Mononuclear cell (primary cell): Measurements from ENCODE around the gene ENPP6. TPM values are rescaled to one million over a fixed set of nuclear protein-coding genes. Genes with fewer than 3 reads are reported as not detected.
"Not testable (repeated sequence)": the region's sequence is repeated elsewhere in the genome, so short reads cannot be mapped to it uniquely, and the experiment has no call there.

Experiments
- H3K27me3 ChIP-seq: 2 replicates; pipeline ENCODE4 v1.6.0; 2011; ENCODE audit warnings: low read length, control low read depth; ENCODE audit not compliant: insufficient read depth
- H3K4me1 ChIP-seq: 2 replicates; pipeline ENCODE4 v1.5.1; 2011; ENCODE audit warnings: mild to moderate bottlenecking, low read length, control low read depth; ENCODE audit not compliant: insufficient read depth
- H3K4me3 ChIP-seq: 2 replicates; pipeline ENCODE4 v1.5.1; 2011; ENCODE audit warnings: mild to moderate bottlenecking, low read length, moderate library complexity
- H3K9me3 ChIP-seq: 2 replicates; pipeline ENCODE4 v1.5.1; 2011; ENCODE audit warnings: low read depth, mild to moderate bottlenecking, control low read depth, low read length
- total RNA-seq: library from RNA; depleted of rRNA; stranded (reverse); fragments of >200 nt; gene quantifications from one replicate; pipeline ENCODE4 v1.2.3, GENCODE V29; 2012

ENPP6 gene
- total RNA-seq, 1 donor = not detected

- no peaks in the 10 kb centered on the region for H3K27me3 ChIP-seq
- no peaks in the 10 kb centered on the region for H3K9me3 ChIP-seq
- H3K4me1 ChIP-seq = peaks cover 4% of the 10 kb centered on the region
- H3K4me3 ChIP-seq = no peak overlapping the region
Measured at GRCh38 chr4:184153781-184154180, 63.9 kb downstream of the ENPP6 start.

- Histone ChIP-seq H3K27me3 (no peaks in the 10 kb centered on the region), H3K9me3 (no peaks in the 10 kb centered on the region), H3K4me1 (peaks cover 10% of the 10 kb centered on the region), H3K4me3 (no peak overlapping the region)
Measured at GRCh38 chr4:184151988-184152485, 65.6 kb downstream of the ENPP6 start.

GRCh38 chr4:184150102-184150839 lies 67.4 kb downstream of the ENPP6 start:
- Histone ChIP-seq H3K27me3 (no peaks in the 10 kb centered on the region), H3K4me1 (peaks cover 10% of the 10 kb centered on the region), H3K4me3 (no peak overlapping the region), H3K9me3 (no peaks in the 10 kb centered on the region)

- Histone ChIP-seq H3K9me3 (no peaks in the 10 kb centered on the region), H3K27me3 (no peaks in the 10 kb centered on the region), H3K4me3 (no peak overlapping the region), H3K4me1 (peaks cover 10% of the 10 kb centered on the region)
Measured at GRCh38 chr4:184148738-184149637, 68.7 kb downstream of the ENPP6 start.

- Histone ChIP-seq H3K4me3 (no peak overlapping the region), H3K27me3 (no peaks in the 10 kb centered on the region), H3K9me3 (no peaks in the 10 kb centered on the region), H3K4me1 (peaks cover 10% of the 10 kb centered on the region)
Measured at GRCh38 chr4:184147858-184148737, 69.6 kb downstream of the ENPP6 start.

GRCh38 chr4:184146951-184147350 lies 70.7 kb downstream of the ENPP6 start:
- peaks cover 10% of the 10 kb centered on the region for H3K4me1 ChIP-seq
- no peak overlapping the region for H3K4me3 ChIP-seq
- H3K9me3 ChIP-seq = no peaks in the 10 kb centered on the region
- no peaks in the 10 kb centered on the region for H3K27me3 ChIP-seq

GRCh38 chr4:184145596-184145995 lies 72.1 kb downstream of the ENPP6 start:
- Histone ChIP-seq H3K4me1 (peaks cover 10% of the 10 kb centered on the region), H3K9me3 (no peaks in the 10 kb centered on the region), H3K27me3 (no peaks in the 10 kb centered on the region), H3K4me3 (no peak overlapping the region)

- Histone ChIP-seq H3K4me3 (no peak overlapping the region), H3K4me1 (peaks cover 5% of the 10 kb centered on the region), H3K9me3 (no peaks in the 10 kb centered on the region), H3K27me3 (no peaks in the 10 kb centered on the region)
Measured at GRCh38 chr4:184143770-184144564, 73.7 kb downstream of the ENPP6 start.

- H3K4me1 ChIP-seq = no peaks in the 10 kb centered on the region
- H3K4me3 ChIP-seq = no peak overlapping the region
Measured at GRCh38 chr4:184142121-184143000, 75.3 kb downstream of the ENPP6 start.

GRCh38 chr4:184140901-184141300 lies 76.8 kb downstream of the ENPP6 start:
- H3K4me1 ChIP-seq, H3K4me3 ChIP-seq, H3K27me3 ChIP-seq, H3K9me3 ChIP-seq: not testable (repeated sequence)

More at GRCh38 chr4:184142121-184143000, 75.3 kb downstream of the ENPP6 start:
- Histone ChIP-seq H3K27me3 (no peaks in the 10 kb centered on the region), H3K9me3 (no peaks in the 10 kb centered on the region)

GRCh38 chr4:184136525-184136924 lies 81.1 kb downstream of the ENPP6 start:
- Histone ChIP-seq H3K4me3 (no peak overlapping the region), H3K9me3 (peaks cover 7% of the 10 kb centered on the region), H3K27me3 (peaks cover 2% of the 10 kb centered on the region), H3K4me1 (no peaks in the 10 kb centered on the region)

GRCh38 chr4:184126800-184127199 lies 90.9 kb downstream of the ENPP6 start:
- Histone ChIP-seq H3K4me3 (no peak overlapping the region), H3K4me1 (no peaks in the 10 kb centered on the region), H3K9me3 (no peaks in the 10 kb centered on the region), H3K27me3 (peaks cover 5% of the 10 kb centered on the region)

- H3K4me3 ChIP-seq = no peak overlapping the region
- no peaks in the 10 kb centered on the region for H3K4me1 ChIP-seq
- H3K27me3 ChIP-seq = peaks cover 5% of the 10 kb centered on the region
- no peaks in the 10 kb centered on the region for H3K9me3 ChIP-seq
Measured at GRCh38 chr4:184122631-184123408, 94.9 kb downstream of the ENPP6 start.
